Kidney (tissue), 22 donors: ENCODE data around the gene ARMC8. TPM values are rescaled to one million over a fixed set of nuclear protein-coding genes. Genes with fewer than 3 reads are reported as not detected.

Experiments
- DNase-seq, 5 donors: peaks; one replicate each; pipeline ENCODE4 v3.0.0-alpha.2; 2013 to 2020
- FAIRE-seq: peaks from 2 replicates; lab custom pipeline; 2012; peaks lifted over from hg19 to GRCh38; lab: Jason Lieb, UNC
- H3K27ac ChIP-seq, 2 donors: one replicate each; pipeline ENCODE4 v1.7.0; 2013; ENCODE audit warnings: low read depth in 2 of 2, low read length in 2 of 2, inconsistent platforms in 1 of 2
- H3K27me3 ChIP-seq: one replicate; pipeline ENCODE4 v1.7.1; 2013; ENCODE audit warnings: low read length, inconsistent platforms; ENCODE audit not compliant: control insufficient read depth, insufficient read depth
- H3K36me3 ChIP-seq, 3 donors: one replicate each; pipeline versions ENCODE4 v1.7.0 to v1.7.1; 2013; ENCODE audit warnings: low read length in 3 of 3, control low read depth in 1 of 3, inconsistent platforms in 1 of 3; ENCODE audit not compliant: insufficient read depth in 3 of 3, control insufficient read depth in 2 of 3
- H3K4me1 ChIP-seq, 3 donors: one replicate each; pipeline versions ENCODE4 v1.7.0 to v1.7.1; 2013; ENCODE audit warnings: low read length in 3 of 3, inconsistent platforms in 1 of 3, low read depth in 1 of 3; ENCODE audit not compliant: control insufficient read depth in 2 of 3, insufficient read depth in 2 of 3
- H3K4me3 ChIP-seq, 3 donors: one replicate each; pipeline versions ENCODE4 v1.7.0 to v1.8.1; 2013; ENCODE audit warnings: low read length in 3 of 3, control low read depth in 1 of 3, inconsistent platforms in 1 of 3
- H3K9ac ChIP-seq, 3 donors: one replicate each; pipeline versions ENCODE4 v1.7.0 to v1.7.1; 2013; ENCODE audit warnings: low read length in 3 of 3, control low read depth in 1 of 3, inconsistent platforms in 1 of 3
- H3K9me3 ChIP-seq, 3 donors: one replicate each; pipeline versions ENCODE4 v1.7.0 to v1.7.1; 2013; ENCODE audit warnings: low read length in 3 of 3, control low read depth in 1 of 3, inconsistent platforms in 1 of 3; ENCODE audit not compliant: control insufficient read depth in 2 of 3, insufficient read depth in 1 of 3
- intact Hi-C: fragments of 100-400 bp; cut with DNase I; formaldehyde crosslinking; loops from one replicate; pipeline ENCODE4 v1.11.1; 2022
- long read RNA-seq, 10 donors: library from polyadenylated mRNA in 1 of 10; unstranded in 1 of 10; transcript quantifications; one replicate each; pipeline ENCODE4 v2.0.0 and lab custom pipeline, GENCODE V29; 2021 to 2026
- polyA plus RNA-seq: library from polyadenylated mRNA; stranded (reverse); fragments of 350-450 nt; fragmentation: Illumina TruSeq; extraction: RNeasy Lipid Tissue Mini Kit (QIAGEN cat#74804); gene quantifications from one replicate; pipeline ENCODE4 v1.2.3, GENCODE V29; 2014; ENCODE audit warnings: low read depth, low replicate concordance; ENCODE audit not compliant: insufficient read depth
- total RNA-seq: library from RNA; stranded (reverse); fragmentation: NEBNext Ultra II Directional; extraction: Animal tissue kit (Norgen Biotek cat#: 25700); gene quantifications from one replicate; pipeline ENCODE4 v1.2.1, GENCODE V29; 2021
- TF ChIP-seq, protein P1 (sequence below): IDR thresholded peaks from 3 replicates; pipeline ENCODE4 v1.5.1; 2012; ENCODE audit warnings: mild to moderate bottlenecking, moderate library complexity, borderline replicate concordance; ENCODE audit not compliant: insufficient read depth; ENCODE audit errors: extremely low read depth
- donor health status: control.
- donor health status: control.
- donor health status: control.
- donor health status: control.
- donor health status: control.
- donor health status: DM: yes; HTN: yes; CAD: no.
- donor health status: Normal renal cell carcinoma (clear cell type).

Gene ARMC8, protein sequence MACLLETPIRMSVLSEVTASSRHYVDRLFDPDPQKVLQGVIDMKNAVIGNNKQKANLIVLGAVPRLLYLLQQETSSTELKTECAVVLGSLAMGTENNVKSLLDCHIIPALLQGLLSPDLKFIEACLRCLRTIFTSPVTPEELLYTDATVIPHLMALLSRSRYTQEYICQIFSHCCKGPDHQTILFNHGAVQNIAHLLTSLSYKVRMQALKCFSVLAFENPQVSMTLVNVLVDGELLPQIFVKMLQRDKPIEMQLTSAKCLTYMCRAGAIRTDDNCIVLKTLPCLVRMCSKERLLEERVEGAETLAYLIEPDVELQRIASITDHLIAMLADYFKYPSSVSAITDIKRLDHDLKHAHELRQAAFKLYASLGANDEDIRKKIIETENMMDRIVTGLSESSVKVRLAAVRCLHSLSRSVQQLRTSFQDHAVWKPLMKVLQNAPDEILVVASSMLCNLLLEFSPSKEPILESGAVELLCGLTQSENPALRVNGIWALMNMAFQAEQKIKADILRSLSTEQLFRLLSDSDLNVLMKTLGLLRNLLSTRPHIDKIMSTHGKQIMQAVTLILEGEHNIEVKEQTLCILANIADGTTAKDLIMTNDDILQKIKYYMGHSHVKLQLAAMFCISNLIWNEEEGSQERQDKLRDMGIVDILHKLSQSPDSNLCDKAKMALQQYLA
- total RNA-seq (47.3 TPM), polyA plus RNA-seq (17.1 TPM)
- long read RNA-seq, donor 1, full-length matches to known transcripts = 2 of 2 reads
- long read RNA-seq, donor 1, partial matches to known transcripts = 0 of 2 reads
- long read RNA-seq, donor 1, other reads (novel, unspliced or antisense) = 0 of 2 reads
- long read RNA-seq, donor 2, partial matches to known transcripts = 0 of 2 reads
- long read RNA-seq, donor 2, other reads (novel, unspliced or antisense) = 0 of 2 reads
- long read RNA-seq, donor 3, full-length matches to known transcripts = 7 of 12 reads
- long read RNA-seq, donor 3, partial matches to known transcripts = 5 of 12 reads
- long read RNA-seq, donor 3, other reads (novel, unspliced or antisense) = 0 of 12 reads
- long read RNA-seq, donor 4, full-length matches to known transcripts = 4 of 4 reads
- long read RNA-seq, donor 4, partial matches to known transcripts = 0 of 4 reads
- long read RNA-seq, donor 4, other reads (novel, unspliced or antisense) = 0 of 4 reads
- long read RNA-seq, donor 5 = 0 reads
- long read RNA-seq, donor 6, full-length matches to known transcripts = 3 of 3 reads
- long read RNA-seq, donor 6, partial matches to known transcripts = 0 of 3 reads
- long read RNA-seq, donor 6, other reads (novel, unspliced or antisense) = 0 of 3 reads
- long read RNA-seq, donor 7, full-length matches to known transcripts = 31 of 46 reads
- long read RNA-seq, donor 7, partial matches to known transcripts = 4 of 46 reads
- long read RNA-seq, donor 7, other reads (novel, unspliced or antisense) = 11 of 46 reads
- long read RNA-seq, donor 8, partial matches to known transcripts = 0 of 4 reads
- long read RNA-seq, donor 8, other reads (novel, unspliced or antisense) = 0 of 4 reads
- long read RNA-seq, donor 9 = 0 reads
- long read RNA-seq, donor 10, full-length matches to known transcripts = 5 of 5 reads
- long read RNA-seq, donor 10, partial matches to known transcripts = 0 of 5 reads
- long read RNA-seq, donor 10, other reads (novel, unspliced or antisense) = 0 of 5 reads

DNA sequence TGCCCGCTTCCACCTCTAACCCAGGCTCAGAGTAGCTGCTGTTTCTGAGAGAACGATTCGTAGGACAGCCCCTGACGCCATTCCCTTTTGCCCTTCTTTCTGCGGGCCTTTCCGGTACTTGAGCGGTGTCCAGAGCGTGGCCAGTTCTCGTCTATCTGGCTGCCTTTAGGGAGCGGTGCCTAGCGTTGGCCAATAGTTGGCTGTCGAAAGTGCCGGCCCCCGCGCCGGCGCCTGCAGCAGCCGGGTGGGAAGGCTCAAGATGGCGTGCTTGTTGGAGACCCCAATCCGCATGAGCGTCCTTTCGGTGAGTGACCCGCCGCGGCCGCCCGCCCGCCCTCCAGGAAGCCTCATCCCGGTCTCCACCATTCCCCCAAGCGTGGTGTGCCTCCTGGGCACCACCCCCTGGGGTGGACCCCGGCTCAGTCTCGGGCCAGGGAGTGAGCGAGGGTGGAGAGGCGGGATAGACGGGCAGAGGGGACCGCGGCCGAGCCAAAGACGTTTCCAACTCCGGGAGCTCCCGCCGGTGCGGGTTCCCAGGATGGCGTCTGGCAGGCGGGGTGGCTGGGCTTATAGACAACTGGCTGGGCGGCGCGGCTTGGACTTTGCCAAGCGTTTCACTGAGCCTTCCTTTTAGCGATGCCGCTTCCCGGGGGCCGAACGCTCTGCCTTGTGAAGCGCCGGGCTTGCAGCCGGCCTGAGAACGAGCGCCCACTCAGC, at the start of gene ARMC8:
Gene ARMC8, plus strand, starts transcription at position 6 of the 717 bp plus-strand sequence. Its CDS starts 254 bp downstream, at position 260.
- Histone ChIP-seq H3K27ac (peak within 1 kb of the TSS; percentile 97 to 98), H3K9me3 (no peaks in the 10 kb centered on the region), H3K4me3 (peak within 1 kb of the TSS; percentile 85 to 98 (median 95)), H3K27me3 (no peaks in the 10 kb centered on the region), H3K9ac (peak within 1 kb of the TSS; percentile 90 to 97 (median 93)), H3K4me1 (peaks cover 0 to 11% (median 3%) of the 10 kb centered on the region in 3 donors), H3K36me3 (peaks cover 0 to 2% (median under 1%) of the 10 kb centered on the region in 3 donors)
- TF ChIP-seq, protein P1, sequence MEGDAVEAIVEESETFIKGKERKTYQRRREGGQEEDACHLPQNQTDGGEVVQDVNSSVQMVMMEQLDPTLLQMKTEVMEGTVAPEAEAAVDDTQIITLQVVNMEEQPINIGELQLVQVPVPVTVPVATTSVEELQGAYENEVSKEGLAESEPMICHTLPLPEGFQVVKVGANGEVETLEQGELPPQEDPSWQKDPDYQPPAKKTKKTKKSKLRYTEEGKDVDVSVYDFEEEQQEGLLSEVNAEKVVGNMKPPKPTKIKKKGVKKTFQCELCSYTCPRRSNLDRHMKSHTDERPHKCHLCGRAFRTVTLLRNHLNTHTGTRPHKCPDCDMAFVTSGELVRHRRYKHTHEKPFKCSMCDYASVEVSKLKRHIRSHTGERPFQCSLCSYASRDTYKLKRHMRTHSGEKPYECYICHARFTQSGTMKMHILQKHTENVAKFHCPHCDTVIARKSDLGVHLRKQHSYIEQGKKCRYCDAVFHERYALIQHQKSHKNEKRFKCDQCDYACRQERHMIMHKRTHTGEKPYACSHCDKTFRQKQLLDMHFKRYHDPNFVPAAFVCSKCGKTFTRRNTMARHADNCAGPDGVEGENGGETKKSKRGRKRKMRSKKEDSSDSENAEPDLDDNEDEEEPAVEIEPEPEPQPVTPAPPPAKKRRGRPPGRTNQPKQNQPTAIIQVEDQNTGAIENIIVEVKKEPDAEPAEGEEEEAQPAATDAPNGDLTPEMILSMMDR = no peak
- intact Hi-C loops = no loop called here
- DNase-seq = peak in 4 of 5 donors; percentile 69 to 96 (median 77)
- FAIRE-seq = no peak

DNA sequence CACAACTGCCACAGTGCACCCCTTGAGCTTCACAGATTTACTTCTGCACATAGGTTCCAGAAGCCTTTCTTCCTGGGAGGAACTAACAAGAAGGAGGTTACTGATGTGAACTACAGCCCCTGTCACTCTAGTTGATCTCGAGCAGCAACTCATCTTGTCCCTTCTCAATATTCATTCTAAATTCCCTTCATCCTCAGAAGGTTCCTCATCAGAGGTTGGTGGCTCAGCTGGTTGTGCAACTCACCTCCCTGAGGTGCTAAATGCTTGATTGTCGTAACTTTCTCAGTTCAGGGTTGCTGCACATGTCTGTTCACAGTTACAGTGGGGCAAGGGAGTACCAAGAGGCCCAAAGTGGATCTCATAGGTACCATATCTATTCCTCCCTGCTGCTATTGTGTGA, 49.2 kb upstream of the ARMC8 start:
- no peaks in the 10 kb centered on the region for H3K27me3 ChIP-seq
- no peak overlapping the region for H3K27ac ChIP-seq
- no peaks in the 10 kb centered on the region for H3K4me1 ChIP-seq
- no peak overlapping the region for H3K9ac ChIP-seq
- FAIRE-seq (no peak), DNase-seq (no peak)
- H3K36me3 ChIP-seq = no peaks in the 10 kb centered on the region
- H3K4me3 ChIP-seq = no peak overlapping the region
- TF ChIP-seq, protein P1 = no peak
- intact Hi-C loops = no loop called here
- no peaks in the 10 kb centered on the region for H3K9me3 ChIP-seq
